Dedifferentiated amniotic fluid mesenchymal stem cell (primary cell): Measurements from ENCODE around the gene NR1D1.

Source experiments
- DNase-seq: peaks from one replicate; pipeline ENCODE4 v3.0.0-alpha.2; 2016; ENCODE audit errors: extremely low spot score

Gene NR1D1

DNA sequence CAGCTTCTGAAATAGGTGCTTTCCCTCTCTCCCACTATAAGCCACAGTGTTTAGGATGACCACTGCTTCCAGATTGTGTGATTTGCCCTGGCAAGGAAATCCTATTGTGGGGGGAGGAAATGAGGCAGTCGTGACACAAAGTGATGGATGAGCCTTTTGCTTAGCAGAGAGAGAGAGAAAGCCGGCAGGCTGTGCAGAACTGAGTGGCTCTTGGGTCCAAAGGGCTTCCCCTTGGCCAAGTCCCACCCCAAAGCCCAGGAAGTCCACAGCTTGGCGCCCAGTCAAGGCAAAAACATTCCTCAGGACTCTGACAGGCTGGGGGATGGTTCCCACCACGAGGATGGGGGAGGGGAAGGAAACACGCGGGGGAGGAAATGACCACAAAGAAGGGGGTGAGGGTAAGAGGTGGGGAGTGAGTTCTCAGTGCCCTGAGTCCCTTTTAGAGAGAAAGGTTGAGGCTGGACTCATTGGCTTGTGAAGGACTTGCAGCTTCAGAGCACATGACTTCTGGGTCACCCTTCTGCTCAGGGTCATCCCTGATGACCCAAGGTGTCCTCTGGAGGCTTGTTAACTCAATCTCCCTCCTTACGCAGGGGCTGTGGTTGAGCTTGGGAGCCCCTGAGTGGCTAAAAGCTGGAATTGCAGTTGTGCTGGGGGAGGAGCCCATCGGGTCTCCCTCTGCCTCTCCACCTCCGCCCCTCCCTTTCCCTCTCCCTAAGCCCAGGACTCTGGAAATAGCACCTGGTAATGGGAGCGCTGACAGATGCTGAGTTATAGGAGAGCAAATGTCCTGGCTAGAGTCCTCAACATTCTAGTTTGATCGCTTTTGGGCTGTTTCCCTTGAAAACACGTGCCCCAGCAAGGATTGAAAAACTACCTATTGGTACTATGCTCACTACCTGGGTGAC, 11.1 kb upstream of the NR1D1 start:
- peak; percentile 75 for DNase-seq

DNA sequence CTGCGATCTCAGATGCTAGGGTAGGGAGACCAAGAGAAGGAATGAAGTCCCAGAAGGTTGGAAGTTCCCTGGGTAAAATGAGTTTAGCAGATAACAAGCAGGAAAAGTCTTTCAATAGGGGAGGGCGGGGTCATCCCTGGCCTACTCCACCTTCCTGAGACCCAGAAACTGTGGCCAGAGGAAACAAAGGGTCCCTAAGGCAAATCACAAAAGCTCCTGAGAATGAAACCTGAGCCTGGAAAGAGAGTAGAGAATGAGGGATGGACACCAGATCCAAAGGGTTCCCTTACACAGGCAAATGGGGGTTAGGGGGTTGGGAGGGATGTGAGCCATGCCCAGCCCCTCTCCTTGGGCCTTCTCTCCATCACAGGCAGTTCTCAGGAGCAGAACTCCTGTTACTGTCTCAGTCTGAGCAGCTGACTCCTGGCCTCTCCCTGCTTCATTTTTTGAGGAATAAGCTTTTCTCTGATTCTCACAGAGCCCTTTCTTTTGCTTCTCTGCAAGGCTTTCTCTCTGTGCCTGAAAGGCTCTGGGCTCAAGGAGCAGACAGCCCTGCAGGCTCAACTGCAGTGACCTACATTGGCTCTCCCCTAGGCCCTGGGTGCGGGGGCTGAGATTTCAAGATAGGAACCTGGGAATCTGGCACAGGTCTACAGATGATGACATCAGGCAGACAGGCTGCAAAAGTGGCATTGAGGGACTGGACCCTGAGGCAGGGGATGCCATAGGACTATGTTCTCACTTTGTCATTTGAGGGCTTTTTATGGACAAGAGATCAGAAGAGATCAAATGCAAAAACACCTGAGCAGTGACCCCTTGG, 9.8 kb upstream of the NR1D1 start:
- no peak for DNase-seq

DNA sequence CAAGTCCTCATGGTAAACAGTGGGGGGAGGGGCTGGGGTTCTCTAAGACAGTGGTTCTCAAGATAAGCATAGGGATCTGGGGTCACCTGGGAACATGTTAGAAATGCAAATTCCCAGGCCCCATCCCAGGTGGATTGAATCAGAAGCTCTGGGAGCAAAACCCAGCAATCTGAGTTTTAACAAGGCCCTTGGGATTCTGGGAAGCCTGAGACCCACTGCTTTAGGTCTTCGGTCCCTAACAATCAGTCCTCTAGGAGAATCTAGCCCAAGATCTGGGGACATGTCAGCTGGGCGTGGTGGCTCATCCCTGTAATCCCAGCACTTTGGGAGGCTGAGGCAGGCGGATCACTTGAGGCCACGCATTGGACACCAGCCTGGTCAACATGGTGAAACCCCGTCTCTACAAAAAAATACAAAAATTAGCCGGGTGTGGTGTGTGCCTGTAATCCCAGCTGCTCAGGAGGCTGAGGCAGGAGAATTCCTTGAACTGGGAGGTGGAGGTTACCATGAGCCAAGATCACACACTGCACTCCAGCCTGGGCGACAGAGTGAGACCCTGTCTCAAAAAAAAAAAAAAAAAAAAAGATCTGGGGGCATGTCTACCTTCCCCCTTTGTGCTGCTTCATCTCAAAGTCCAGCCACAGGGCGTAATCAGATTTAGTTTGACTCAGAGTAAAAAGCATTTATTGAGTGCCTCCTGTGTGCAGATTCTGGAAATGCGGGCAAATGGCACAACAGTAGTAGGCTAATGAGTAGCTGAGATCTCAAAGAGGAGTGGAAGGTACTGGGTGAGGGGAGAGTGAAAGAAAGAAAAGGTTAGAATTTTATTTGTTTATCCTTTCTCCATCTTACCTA, 8.8 kb upstream of the NR1D1 start:
- no peak for DNase-seq

DNA sequence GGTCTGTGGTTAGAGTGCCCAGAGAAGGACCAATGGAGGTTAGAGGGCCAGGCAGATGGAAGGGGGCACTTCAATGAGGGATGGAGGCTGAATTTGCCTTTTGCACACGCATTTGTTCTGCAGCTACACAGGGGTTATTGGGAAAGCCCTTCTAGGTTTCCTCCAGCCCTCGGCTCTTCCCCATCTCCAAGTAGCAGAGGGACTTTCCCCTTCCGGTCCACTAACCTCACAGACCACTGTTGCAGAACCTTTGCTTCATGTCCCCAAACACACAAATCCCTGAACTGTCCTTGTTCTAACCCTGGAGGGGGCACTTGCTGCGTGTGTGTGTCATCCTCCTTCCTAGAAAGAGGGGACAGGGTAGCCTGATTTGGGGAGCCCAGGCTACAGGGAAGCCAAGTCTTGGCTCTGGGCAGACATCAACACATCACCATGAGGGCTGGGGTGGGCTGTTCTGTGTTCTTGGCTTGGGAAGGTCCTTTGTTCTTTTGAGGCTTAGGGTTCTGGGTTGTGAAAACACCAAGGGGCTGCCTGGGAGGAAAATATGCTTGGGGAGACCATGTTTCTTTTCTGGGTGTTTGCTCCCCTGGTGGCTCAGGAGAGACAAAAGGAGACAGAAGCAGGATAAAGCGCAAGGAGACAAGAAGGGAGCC, 7.3 kb upstream of the NR1D1 start:
- DNase-seq: no peak

DNA sequence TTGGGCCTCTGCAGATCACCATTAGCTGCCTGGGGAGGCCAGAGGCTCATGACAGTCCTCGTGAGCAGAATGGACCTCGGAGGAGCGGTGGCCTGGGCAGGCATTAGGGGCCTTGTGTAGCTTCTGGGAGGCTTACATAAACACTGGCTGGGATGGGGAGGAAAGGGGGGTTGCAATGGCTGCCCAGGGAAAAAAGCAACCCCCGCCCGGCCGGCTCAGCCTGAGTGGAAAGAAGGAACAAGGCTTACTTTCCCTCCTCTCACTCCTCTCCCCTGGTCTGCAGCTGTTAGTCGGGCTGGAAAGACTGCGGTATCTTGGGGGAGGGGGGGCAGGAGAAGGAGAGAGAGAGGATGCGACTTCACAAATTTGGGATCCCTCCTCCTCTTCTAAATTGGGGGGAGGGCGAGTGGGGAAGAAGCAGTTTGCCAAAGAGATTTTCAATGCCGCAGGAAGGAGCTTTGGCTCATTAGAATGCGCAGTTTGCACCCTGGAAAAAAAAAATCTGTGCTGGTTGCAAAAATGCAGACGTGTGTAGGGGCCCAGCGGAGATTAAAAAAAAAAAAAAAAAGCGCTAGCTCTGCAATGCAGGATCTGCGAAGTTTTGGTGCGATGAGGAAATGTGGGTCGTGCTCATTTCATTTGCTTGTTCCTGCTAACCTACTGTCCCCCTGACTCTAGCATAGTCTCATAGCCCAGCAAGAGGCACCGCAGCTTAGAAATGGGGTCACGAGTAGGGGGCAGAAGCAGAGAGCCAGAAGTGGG, 6.6 kb upstream of the NR1D1 start:
- DNase-seq: no peak

DNA sequence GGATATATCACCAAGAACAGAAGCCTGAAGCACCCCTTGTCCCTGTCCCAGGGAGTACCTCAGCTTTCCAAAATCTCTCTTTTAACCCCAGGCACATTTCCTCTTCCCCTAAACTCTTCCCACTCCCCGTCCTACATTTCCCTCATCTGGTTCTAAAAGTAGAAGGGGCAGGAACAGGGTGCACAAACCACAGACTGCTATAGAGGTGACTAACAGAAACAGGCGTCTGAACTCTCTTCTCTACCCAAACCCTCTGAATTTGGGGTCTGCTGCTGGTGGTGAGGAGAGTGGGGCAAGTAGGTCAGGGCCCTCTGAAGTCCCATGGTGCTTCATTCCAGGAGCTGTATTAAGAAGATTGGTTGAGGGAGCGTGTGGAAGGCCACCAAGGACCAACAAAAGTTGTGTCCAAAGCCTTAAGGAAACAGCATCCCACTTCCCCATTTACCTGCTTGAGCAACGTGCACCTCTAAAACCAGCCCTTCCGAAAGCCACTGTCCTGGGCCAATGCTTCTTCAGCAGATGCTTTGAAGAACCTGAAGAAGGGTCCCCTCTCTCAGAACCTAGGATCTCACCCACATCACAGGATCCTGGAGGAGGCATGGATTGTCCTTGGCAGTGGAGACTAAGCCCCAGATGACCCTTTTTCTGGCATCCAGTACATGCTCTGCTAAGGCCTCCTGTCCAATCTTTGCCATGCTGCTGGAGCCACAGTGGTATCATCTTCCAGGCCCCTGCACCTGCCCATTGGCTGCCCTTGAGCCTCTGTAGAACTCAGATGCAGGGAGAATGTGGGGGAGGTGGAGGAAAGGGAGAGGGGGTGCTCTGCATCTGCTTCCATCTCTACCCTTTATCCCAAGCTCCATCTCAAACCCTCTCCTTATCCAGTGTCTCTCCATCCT, 5.7 kb upstream of the NR1D1 start:
- DNase-seq: no peak

DNA sequence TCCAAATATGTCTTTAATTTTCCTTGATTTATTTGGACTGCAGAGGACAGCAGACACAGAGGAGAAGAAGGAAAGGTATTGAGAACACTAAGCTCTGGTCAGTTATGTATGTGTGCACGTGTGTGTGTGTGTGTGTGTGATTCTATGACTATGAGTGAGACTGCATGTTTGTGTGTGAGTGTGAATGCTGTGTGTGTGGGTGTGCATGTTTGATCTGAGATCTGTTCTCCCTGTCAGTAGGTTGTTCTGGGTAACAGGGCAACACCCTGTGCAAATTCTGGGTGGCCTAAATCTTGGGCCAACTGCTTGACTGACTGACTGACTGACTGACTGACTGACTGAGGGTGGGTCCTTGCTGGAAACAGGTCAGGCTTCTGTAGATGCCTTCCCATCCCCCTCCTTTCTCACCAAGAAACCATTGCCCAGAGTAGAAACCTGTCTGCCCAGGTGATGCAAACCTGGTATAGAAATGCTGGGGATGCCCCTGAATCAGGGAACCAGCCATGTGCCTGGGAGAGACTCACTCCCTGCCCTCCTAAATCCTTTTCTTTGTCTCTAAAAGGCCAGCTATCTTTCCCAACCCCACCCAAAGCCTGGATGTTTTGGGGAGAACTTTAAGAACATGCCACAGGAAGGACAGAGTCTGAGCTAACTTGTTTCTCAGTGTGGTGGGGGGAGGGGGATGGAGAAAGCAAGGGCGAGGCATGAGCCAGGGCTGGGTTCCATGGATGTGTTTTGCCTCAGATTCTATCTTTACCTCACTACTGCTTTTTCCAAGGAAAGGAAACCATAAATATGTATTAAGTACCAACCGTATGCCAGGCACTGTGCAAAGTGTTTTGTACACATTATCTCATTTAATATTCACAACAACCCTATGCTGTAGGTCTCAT, 4.5 kb upstream of the NR1D1 start:
- DNase-seq: no peak

DNA sequence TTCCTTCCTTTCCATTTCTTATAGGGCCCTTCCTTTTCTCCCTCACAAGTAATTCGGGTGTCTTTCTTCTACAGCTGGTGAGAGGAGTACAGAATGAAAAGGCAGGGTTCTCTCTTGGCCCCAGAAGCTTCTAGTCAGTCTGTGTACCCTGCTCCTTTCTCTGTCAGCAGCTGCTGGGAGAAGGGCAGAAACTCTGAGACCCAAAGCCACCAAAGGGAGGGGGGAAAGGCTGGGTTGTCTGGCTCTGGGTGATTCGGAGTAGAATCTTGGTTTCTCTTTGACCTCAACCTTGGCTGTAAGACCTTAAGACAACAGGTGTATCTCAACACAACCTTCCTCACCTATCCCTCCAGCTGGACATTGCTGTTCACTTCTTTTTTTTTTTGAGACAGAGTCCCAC, 3.3 kb upstream of the NR1D1 start:
- no peak for DNase-seq

DNA sequence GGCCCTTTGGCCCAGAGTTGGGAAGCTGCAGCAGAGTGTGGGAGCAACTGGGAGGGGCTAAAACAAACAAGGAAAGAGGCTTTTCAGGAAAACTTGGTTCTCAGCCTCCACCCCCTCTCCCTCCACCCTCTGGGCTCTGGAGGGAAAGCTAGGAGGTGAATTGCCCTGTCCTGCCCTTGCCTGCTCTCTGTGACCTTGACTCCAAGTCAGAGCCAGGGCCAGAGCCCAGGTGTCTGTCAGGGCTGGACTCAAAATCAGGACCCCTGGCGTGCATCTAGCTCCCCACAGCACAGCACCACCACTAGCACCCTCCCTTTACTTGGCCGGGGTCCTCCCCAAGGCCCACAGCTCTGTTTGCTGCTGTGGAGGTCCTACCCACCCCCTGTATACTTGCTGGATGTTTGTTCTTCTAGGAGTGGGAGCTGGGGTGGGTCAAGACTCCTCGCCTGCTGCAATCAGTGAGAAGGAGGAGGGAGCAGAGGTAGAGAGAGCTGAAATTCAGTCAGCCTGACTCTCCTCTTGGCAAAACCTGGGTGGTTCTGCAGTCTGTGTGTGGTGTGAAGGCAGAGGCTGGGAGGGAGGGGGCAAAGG, 2.8 kb upstream of the NR1D1 start:
- DNase-seq: no peak

DNA sequence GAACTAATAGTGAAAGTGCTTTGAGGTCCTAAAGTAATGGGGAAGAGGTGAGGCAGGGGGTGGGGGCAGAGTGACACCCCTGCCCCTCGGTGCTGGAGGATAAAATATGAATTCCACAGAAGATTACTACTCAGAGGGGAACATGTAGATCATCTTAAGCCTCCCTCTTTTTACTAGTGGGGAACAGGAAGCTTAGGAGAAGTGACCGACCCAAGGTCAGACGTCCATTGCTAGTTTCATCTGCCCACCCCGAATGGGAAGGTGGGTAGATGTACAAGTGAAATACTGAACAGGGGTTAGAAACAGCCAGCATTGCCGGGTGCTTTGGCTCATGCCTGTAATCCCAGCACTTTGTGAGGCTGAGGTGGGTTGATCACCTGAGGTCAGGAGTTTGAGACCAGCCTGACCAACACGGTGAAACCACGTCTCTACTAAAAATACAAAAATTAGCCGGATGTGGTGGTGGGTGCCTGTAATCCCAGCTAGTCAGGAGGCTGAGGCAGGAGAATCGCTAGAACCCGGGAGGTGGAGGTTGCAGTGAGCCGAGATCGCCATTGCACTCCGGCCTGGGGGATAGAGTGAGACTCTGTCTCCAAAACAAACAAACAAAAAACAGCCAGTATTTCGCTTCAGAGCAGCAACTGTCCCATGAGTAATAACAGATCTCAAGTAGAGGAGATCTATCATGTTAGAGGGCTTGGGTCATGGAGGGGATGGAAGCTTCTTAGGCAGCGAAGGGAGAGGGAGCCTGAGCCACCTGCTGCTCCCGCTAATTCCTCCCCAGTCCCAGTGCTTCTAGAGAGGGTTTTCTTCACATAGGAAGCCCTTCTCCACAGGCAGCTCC, 1.2 kb upstream of the NR1D1 start:
- no peak for DNase-seq

DNA sequence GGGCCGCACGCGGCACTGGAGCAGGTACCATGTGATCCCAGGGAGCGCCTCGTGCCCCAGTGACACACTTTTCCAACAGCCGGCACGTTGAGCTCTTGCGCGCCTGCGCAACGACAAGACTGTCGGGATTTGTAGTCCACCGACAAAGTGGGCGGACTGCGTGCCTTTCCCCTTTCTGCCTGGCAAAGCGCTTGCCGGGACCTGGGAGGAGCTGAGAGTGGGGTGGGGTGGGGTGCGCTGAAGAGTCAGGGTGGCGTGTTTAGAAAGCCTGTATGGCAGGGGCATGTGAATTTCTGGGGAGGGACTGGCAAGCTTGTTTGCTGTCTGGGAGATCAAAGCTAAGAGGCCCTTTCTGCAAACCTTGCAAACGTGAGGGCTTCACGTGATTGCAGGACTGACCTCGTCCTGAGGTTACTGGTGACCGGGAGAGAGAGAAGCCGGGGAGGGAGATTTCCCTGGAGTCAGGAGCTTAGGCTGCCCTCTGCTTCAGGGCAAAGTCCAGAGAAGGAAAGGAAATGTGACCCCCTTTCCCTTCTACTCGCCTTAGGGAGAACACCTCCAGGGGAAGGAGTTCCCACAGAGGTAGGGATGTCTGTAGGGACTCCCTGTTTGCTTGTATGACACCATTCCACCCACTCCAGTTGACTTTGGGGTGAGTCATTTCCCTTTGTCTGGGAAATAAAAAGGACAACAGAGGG, 429 bp upstream of the NR1D1 start:
- peak; percentile 99 for DNase-seq

DNA sequence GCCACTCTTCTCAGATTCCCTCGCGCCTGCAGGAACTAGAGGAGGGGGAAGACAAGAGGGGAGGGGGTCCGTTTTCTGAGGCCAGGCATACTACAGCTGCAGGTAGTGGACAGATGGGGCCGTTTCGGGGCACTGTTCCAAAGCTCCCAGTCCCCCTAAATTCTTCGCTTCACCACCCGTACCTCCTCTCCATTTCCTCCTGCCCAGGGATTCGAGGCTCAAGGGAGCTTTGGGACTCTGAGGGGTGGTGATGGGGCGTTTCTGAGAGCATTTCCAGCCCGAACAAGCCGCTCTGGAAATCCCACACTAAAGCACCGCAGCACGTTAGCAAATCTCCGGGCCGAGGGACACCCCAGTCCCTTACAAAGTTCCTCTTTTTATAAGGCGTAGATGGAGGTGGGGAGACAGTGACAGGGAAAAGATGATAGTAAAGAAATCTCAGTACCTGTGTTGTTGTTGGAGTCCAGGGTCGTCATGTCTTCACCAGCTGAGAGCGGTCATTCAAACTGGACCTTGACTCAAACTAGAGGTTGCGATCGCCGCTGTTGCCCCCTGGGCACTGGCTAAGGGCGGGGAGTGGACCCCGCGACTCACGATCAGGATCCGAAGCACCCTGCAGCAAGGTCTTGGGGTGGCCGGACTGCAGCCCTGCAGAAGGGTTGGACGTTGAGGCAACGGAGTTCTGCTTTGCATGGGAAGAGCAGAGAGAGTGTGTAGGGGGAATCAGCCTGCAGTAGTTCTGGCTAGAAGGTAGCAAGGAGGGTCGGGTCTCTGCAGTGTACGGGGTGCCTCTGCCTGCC, 570 bp downstream of the NR1D1 start:
- DNase-seq: no peak

DNA sequence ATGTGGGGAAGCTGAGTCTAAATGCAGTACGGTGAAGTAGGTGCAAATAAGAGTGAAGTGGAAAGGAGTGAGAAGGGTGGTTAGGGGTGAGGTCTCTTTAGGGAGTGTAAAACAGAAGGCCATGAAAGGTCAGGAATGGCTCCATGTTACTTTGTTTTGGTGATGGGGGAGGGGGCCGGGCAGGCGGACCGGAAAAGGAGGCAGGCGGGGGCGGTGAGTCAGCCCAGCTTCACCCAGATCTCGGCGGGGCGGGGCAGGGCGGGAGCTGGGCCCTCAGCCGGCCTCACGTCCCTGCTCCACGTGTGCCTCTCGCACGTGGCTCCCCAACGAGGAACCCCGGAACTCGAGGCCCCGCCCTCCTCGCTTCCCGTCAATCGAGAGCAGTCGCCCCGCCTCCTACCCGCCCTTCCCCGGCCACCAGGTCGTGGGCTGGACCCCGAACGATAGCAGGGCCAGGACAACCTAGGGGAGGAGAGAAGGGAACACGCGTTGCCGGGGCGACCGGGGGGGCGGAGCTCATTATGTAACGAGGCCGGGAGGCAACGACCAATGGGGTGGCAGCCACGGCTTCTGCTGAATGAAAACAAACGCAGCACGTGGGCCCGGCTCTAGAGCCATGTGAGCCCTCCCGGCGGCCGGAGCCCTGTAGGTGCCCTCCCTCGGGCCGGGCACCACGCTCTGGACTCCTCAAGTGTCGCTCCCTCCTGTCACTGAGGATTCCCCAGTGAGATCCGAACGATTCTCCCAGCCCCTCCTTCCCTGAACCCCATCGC, 1.4 kb downstream of the NR1D1 start:
- peak; percentile 97 for DNase-seq

DNA sequence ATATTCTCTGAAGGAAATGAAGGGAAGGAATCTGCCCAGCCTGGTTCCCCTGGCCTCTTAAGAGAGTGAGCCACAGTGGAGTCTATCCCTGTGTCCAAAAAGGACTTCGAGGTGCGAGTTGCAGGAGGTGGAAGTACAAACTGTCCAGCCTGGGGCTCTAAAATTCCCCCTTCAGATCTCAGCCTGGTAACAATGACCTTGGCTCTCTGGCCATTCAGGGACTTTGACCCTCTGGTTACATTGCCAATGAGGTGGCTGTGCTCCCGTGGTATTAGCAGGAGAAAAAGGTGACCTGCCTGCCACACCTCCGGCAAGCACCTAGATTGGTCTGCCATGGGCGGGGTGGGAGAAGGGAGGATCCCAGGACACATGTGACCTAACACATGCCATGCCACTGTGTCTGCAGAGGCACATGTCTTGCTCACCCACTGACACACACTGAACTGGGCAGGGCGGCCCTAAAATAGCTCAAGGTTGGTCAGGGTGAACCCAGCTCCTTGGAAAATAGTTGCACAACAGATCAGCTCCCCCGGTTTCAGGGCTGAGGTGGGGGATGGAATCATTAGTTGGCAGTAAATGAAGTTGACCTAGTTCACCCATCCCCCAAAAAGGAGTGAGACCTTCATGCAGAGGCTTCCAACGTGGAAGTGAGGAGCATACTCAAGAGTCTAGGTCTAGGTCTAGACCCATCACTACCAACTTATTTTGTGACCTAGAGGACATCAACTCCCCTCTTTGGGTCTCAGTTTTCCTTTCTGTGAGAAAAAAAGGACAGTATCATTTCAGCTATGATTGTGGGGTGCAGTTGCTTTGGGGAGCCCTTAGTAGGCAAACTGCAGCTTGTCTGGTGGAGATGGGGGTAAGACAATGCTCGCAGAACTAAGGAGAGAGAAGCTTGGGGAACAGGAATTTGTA, 2.2 kb downstream of the NR1D1 start:
- no peak for DNase-seq
